ENCODE results near the gene MDFIC.

MDFIC gene

DNA sequence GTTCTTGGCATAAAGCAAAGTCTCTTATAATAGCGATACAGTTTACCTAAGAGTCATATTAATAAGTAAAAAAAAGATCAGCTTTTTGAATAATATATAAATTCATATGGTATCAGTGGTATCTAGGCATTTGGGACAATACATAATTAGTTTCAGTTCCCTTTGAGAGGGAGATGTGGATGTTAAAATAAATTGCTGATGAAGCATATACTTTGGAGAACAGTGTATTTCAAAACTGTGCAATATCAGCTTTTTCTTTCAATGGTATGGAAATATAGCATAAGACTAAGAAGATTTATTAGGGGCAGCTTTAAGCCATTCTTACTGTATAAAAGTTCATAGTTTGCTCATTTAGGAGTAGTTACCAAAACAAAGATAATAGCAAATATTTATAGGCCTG lies 35.5 kb downstream of the MDFIC start:
- DNase-seq = no peak

DNA sequence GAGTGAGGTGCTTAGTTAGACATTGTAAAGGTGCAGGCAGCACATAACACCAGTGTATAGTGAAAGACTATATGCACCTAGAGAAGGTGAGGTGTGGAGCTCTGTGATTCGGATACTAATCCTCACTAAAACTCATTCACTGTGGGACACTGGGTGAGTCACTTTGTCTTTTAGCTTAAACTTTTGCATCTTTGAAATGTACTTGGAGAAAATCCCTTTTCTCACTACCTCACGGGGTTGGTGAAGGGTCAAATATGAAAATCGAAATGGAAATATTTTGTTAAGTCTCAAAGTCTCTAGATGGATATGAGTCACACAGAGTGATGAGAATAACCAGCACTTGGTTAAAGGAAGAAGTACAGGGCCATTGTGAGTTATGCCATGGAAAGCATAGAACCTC lies 38.0 kb downstream of the MDFIC start:
- DNase-seq = no peak

DNA sequence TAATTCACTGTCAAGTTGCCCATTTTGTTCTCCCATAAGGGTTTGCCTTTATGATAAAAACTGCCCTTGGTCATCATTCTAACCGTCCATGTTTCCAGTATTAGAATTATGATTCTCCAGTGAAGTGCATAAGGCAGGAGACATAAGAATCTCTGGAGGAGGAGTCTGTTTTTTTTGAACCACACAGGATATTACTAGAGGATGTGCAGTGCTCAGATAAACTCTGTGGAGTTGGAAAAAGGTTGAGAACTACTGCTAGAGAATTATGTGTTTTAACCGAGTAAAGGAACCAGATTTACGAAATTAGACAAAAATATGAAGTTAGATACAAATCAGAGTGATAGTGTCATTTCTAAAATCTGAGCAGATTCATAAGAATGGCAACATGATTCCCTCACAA lies 40.5 kb downstream of the MDFIC start:
- DNase-seq = no peak

DNA sequence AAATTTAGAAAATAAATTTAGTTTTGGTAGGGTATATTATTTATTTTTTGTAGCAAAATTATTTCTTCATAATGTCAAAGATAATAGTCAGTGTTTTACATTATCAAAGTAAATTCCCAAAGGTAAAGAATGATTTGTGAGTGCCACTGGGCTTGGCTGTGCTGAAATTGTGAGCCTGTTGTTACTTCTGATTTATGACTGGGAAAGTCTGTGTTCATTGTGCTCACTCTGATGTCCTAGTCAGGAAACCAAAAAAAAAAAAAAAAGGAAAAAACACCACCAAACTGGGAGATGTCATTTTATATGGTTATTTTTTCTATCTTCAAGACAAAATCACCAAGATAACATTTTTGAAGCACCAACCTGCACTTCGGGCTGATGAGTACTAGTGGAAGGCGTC lies 44.3 kb downstream of the MDFIC start:
- DNase-seq = no peak

DNA sequence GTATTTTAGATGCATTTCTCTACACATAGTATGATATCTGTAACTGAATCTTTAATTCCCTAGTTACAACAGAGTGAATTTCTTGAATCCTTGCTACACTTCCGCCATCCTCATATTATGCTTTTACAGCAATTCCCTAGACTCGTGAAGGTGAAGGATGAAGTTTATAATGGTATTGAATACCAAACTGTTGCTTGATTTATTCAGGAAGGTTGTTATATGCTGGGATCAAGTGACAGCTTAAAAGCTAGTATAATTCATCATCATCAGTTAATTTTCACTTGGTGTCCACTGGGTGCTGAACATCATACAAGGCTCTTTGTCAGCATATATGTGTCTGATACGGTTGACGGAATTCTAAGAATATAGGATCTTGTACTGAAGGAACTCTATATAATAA lies 47.2 kb downstream of the MDFIC start:
- no peak for DNase-seq

DNA sequence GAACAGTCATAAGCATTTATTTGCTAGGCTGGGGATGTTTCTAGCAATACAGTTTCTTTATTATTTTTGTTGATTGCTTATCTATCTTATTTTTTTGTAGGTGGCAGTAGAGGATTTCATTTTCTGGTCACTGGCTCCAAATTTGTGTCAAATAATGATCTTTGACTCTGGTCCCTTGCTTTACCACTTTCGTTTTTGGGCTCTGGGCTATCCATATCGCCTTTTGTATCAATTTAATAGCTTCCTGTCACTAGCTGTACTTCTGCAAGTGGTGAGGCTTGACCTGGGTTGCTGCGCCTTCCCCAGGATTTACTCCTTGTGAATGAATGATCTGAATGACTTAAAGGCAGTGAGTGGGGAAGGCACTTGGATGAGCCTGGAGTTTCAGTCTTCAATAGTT lies 48.4 kb downstream of the MDFIC start:
- no peak for DNase-seq

DNA sequence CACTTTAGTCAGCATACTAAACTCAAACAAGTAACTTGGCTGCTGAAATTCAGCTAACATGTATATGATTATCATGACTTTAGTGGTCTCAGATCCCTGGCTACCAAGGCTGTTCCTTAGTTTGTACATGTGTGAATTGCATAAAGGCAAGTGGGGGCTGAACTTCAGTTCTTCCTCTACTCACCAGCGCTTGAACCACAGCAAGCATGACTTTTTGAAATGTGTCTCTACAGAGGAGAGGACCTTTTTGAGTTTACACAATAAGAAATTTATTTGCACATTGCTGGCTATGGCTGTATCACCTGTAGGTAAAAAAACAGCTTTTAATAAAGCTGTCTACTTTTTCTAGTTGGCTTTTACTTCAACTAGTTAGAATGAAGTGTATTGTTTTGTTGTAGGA lies 48.8 kb downstream of the MDFIC start:
- DNase-seq = no peak

DNA sequence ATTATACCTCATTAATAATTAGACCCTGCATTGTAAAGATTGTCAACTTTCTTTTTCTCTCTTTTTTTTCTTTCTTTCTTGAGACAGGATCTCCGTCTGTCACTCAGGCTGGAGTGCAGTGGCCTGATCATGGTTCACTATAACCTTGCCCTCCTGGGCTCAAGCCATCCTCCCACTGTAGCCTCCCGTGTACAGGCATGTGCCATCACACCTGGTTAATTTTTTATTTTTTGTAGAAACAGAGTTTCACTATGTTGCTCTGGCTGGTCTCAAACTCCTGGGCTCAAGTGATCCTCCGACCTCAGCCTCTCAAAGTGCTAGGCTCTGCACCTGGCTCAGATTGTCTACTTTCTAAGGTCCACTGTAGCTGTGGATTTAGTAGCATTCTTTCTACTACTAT lies 50.7 kb downstream of the MDFIC start:
- DNase-seq = no peak

DNA sequence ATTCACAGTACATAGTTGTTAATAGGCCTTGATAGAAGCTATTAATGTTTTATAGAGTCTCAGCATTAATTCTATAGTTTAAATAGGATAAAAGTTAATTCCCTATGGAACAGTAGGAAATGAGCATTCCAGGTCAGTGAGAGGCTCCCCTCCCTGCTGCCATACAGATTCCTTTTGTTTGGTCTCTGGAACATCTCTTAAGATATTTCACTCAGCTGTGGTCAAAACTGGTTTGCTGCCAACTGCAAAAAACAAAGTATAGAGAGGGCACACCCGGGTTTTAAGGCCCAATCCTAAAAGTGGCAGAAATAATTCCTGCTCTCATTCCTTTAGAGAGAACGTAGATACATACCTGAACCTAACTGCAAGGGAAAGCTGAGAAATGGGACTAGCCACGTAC lies 51.3 kb downstream of the MDFIC start:
- DNase-seq = no peak

DNA sequence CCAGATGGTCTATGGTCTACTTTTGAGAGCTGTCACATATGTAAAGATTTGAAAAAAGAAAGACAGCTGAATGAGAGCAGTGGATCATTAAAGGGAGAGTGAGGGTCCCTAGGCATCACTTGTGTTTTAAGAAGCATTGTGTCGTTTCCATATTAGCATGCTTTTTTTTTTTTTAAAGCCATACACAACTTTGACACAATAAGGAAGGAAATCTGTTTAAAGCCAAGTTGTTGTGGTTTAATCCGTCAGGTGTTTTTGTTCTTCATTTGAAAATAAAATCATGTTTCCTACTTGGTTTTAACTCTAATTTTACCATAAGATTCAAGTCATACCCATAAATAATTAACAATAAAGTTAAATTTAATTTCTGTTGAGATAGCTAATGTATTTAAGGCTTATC lies 53.5 kb downstream of the MDFIC start:
- DNase-seq = no peak

DNA sequence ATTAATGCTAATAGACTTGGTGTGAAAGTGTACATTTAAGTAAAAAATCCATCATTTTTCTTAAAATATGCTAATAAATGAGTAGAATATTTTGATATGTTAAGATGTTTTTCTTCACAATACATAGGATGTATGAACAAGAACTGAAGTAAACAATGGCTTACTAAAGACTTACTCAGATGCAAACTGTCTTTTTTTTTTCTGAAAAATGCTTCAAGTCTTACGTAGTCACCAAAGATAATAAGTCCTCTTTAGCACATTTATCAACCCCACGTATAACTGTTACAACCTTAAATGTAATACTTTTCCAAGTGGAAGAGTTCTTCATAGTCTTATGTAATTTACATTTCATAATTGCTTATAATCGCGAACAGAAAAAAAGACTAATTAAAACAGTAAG lies 54.8 kb downstream of the MDFIC start:
- no peak for DNase-seq

DNA sequence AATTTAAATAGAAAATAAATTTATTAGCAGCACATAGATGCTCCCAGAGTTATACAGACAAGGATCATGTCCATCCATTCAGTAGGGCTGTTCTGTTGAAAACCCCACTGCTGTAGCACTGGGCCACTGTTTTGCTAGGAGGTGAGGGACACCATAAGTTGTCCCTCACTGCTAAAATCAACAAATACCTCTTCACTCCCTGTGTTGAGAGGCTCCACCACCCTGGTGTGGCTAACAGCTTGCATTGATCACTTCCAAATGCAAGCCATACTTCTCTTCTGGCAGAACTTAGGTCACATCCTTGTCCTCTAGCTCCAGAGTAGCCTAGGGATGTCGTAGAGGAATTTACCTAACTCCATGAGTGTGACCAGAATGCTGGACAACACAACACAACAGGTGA lies 55.4 kb downstream of the MDFIC start:
- no peak for DNase-seq

DNA sequence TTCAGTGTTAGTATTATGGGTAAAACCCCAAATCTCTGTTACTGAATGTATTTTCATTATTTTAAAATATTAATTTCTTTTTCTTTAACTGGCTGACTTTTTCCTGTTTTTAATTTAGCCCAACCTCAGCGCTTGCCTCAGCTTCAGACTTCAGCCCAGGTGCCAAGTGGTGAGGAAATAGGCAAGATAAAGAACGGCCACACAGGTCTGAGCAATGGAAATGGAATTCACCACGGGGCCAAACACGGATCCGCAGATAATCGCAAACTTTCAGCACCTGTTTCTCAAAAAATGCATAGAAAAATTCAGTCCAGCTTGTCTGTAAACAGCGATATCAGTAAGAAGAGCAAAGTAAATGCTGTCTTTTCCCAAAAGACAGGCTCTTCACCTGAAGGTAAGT lies 57.5 kb downstream of the MDFIC start:
- no peak for DNase-seq

DNA sequence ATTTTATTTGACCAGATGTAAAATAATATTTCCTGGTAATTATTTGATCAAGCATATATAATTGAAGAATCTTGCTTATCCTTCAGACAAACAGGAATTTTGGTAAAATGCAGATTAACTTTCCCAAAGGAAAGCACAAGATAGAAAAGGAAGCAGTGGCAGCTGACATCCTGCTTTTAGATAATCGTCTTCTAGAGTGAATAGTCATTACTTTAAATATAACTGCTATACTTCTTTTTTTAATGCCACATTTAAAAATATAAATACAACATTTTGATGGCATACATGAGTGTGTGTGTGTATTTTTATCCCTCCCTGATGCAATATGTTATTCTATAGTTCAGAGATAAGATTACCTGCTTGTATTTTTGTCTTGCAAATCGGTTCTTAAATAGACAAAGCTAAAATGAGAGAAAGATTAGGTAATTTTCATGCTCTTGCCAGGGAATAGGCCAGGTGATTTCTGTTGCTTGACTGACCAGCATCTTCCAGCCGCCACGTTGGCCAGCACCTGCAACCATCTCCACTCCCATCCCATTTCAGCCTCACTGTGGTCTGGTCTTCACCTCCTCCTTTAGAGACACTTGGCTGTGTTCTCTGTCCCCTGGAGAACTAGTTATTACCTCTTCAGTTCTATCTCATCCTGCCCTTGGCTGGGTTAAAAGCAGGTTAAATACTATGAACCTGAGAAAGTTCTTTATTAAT lies 58.1 kb downstream of the MDFIC start:
- DNase-seq = no peak

DNA sequence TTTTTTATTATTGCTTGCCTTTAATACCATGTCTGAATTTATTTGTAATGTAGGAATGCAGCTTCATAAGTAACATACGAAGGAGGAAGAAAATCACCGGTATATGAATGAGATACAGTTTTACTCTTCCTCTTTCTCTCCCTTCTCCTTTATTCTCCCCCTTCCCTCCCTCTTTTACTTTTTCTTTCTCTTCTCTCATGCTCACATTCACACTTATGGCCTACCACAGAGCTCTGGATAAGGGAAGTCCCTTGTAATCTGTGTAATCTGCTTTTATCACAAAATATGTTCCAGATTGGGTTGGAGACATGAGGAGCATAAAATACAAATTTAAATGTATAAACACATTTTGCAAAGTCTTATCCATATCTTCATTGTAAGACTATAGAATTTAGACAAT lies 59.4 kb downstream of the MDFIC start:
- no peak for DNase-seq

DNA sequence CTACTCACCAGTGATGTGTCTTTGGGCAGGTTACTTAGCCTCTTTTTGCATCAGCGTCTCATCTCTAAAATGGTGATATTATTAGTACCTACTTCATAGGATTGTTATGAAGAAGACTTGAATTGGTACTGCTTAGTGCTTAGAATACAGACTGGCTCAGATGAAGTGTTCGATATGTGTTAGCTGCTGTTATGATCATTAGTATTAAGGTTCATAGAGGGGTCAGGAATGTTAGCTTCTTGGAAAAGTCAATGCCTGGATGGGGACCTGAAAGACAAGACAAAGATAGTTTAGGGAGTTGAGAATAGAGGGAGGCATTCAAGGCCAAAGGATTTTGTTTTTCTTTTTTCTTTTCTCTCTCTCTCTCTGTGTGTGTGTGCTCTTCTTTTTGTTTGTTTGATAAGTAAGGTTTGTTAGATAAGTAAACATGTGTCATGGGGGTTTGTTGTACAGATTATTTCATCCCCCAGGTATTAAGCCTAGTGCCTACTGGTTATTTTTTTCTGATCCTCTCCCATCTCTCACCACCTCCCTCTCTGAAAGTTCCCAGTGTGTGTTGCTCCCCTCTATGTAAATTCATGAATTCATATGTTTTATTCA lies 63.3 kb downstream of the MDFIC start:
- DNase-seq = no peak

DNA sequence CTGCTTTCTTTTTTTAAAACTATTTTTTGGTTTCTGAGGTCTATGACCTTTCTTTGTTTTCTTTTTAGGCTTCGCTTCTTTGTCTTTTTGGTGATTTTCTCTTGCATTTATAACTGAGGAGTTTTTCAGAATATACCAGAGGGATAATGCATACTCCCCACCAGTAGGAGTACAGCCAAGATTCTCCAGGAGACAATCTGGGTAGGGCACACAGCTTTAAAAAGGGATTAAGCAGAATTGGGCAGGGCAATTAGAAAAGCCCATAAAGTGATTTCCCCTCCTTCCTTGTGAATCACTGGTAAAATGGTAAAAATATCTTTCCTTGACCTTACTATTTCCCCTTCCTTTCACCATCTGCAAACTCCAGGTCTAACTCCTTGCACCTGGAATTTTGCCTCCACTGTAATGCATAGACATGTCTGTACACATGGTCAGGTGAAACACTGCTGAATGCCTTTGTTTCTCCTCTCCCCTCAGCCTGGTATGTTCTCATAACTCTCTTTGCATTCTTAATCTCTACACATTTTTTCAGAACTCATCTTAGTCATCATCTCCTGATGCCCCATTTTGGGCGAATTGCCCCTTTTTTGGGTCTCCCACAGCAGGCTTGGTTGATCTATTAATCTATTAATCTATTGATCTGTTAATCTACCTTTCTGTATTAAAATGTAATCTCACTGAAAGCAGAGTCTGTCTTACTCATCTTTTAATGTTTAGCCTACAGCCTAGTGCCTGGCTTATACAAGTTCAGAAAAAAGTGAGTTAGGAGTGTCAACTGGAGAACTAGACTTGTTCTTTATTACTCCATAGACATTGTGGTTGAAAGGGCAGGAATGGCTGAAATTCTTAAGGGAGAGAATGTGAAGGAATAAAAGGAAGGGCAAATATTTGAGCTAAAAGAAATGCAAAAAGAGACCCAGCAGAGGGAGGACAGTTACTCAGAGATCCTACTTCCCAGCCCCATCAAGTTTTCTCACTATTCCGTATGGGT lies 64.6 kb downstream of the MDFIC start:
- DNase-seq = no peak

DNA sequence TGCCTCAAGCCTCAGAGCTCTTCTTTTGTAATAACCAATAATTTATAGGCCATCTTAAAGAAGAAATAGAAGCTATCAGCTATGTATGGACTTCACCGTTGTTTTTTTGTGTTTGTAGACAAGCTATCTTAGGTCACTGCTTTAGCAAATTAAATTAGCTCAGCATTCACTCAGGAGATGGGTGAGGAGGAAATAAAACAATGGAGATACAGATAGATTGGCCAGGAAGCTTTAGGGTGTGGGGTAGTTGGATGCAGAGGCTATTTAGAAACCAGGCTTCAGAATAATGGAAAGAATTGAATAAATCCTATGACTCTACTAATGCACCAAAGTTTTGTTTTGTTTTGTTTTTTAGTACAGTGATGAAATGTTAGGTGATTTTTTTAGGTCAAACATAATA lies 66.1 kb downstream of the MDFIC start:
- DNase-seq = no peak

DNA sequence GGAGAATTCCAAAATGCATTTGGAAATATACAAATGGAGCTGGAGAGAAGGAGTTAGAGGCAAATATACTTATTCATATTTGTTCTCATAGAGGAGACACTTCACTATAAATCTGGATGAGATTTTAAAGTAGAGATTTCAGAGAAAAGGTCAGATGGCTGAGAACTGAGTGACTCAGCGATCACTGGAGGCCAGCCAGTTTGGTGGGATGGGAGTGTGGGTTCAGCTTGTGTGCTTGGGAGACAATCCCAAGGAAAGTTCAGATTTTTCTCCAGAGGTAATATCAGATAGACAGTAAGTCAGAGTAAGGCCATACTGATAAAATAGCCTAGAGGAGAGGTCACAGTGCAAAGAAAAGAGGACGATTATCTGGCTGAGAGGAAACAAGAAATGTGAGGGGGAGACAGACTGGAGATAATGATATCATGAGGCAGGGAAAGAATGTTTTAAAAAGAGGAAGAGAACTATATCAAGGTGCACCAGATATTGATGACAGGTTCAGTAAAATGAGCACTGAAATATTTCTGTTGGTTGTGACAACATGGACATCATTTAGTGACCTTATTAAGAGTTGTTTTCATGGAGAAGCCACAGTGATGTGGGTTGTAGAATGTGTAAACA lies 67.0 kb downstream of the MDFIC start:
- DNase-seq = no peak

DNA sequence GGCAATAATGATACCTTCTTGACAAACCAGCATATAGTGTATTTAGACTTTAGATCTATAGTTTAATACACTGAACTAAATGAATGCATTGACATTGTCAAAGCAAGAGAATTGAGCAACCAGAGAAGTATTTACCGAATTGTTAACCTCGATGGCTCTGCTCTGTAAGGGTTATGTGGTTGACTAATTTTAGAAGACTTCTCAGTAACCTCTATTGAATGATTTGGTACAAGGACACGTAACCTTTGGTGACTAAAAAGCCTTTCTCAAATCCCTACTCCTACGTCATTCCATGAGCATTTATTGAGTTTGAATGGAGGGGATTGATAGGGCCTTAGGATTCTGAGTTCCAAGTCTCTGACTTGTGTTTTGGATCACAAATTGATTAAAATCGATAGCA lies 67.6 kb downstream of the MDFIC start:
- no peak for DNase-seq

DNA sequence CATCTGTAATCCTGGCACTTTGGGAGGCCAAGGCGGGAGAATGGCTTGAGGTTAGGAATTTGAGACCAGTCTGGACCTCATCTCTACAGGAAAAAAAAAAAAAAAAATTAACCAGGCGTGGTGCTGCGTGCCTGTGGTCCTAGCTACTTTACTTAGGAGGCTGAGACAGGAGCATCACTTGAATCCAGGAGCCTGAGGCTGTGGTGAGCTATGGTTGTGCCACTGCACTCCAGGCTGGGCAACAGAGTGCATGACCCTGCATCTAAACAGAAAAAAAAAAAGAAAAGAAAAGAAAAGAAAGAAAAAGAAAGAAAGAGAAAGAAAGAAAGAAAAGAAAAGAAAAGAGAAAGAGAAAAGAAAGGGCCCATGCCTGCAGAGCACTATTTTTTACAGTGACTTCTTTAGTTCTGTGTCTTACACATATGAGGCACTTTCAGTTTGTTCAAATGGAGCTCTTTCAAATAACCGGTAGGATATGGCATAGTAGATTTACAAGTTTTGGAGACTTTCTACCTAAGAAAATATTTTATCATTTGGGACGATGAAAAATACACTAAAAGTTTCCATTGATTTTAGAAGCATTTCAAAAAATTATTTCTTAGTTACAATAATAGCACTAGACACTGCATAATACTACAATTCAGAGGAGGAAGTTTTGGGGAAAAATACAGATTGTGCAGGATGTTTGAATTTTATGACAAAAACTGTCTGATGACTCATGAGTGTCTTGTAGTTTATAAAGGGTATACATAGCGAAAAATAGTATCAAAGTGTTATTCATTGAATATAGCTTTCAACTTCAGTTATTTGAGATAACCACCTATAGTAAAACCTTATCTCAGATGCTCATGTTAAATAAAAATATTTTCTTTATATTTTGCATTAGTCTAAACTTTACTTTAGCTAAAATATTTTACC lies 75.9 kb downstream of the MDFIC start:
- DNase-seq = no peak

DNA sequence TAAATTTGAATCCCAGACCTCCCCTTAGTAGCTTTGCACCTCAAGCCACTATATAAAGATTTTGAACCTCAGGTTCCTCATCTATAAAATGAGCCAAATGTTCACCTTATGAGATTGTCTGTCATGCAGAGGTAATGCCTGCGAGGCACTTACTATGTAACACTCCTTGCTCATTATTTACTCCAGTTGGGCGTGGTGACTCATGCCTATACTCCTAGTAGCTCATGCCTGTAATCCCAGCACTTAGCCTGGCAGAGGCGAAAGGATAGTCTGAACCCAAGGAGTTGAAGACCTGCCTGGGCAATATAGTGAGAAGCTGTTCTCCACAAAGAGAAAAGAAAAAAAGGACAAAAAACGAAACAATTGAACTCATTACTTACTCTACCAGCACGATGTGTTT lies 82.2 kb downstream of the MDFIC start:
- DNase-seq = no peak
